ENCODE measurements around the gene RFNG.
A peak's percentile ranks its signal among the peaks of the same experiment; 100 is the strongest.
"Not testable (repeated sequence)": the region's sequence is repeated elsewhere in the genome, so short reads cannot be mapped to it uniquely, and the experiment has no call there.

Gene RFNG

GRCh38 chr17:82042649-82043048 is 9.0 kb downstream of the RFNG start:
- no peak for DNase-seq (ENCODE audit: low spot score)
- TF ChIP-seq, protein P1, sequence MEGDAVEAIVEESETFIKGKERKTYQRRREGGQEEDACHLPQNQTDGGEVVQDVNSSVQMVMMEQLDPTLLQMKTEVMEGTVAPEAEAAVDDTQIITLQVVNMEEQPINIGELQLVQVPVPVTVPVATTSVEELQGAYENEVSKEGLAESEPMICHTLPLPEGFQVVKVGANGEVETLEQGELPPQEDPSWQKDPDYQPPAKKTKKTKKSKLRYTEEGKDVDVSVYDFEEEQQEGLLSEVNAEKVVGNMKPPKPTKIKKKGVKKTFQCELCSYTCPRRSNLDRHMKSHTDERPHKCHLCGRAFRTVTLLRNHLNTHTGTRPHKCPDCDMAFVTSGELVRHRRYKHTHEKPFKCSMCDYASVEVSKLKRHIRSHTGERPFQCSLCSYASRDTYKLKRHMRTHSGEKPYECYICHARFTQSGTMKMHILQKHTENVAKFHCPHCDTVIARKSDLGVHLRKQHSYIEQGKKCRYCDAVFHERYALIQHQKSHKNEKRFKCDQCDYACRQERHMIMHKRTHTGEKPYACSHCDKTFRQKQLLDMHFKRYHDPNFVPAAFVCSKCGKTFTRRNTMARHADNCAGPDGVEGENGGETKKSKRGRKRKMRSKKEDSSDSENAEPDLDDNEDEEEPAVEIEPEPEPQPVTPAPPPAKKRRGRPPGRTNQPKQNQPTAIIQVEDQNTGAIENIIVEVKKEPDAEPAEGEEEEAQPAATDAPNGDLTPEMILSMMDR (IDR thresholded peaks at IDR 0.05; ENCODE audit: borderline replicate concordance, control extremely low read depth, extremely low read depth, insufficient read depth, missing control alignments): no peak
- in situ Hi-C loops (cut with MboI; ENCODE audit: low sequenced_read_pairs, unreplicated experiment): no loop called here

- no peak for DNase-seq (ENCODE audit: low spot score)
- in situ Hi-C loops (cut with MboI; ENCODE audit: low sequenced_read_pairs, unreplicated experiment): no loop called here
- TF ChIP-seq, protein P1 (IDR thresholded peaks at IDR 0.05; ENCODE audit: borderline replicate concordance, control extremely low read depth, extremely low read depth, insufficient read depth, missing control alignments): no peak
These were observed 10.3 kb downstream of the RFNG start for GRCh38 chr17:82041144-82041814.

GRCh38 chr17:82039695-82040299 is 11.8 kb downstream of the RFNG start:
- no peak for DNase-seq (ENCODE audit: low spot score)
- in situ Hi-C loops (cut with MboI; ENCODE audit: low sequenced_read_pairs, unreplicated experiment): no loop called here

GRCh38 chr17:82038796-82039409 is 12.7 kb downstream of the RFNG start:
- DNase-seq (ENCODE audit: low spot score); in situ Hi-C loops (cut with MboI; ENCODE audit: low sequenced_read_pairs, unreplicated experiment): not testable (repeated sequence)

More at GRCh38 chr17:82039695-82040299, 11.8 kb downstream of the RFNG start:
- TF ChIP-seq, protein P1 (IDR thresholded peaks at IDR 0.05; ENCODE audit: borderline replicate concordance, control extremely low read depth, extremely low read depth, insufficient read depth, missing control alignments): no peak

- TF ChIP-seq, protein P1 (IDR thresholded peaks at IDR 0.05; ENCODE audit: borderline replicate concordance, control extremely low read depth, extremely low read depth, insufficient read depth, missing control alignments): no peak
- in situ Hi-C loops (cut with MboI; ENCODE audit: low sequenced_read_pairs, unreplicated experiment): no loop called here
- DNase-seq (ENCODE audit: low spot score): no peak
These were observed 13.8 kb downstream of the RFNG start for GRCh38 chr17:82037889-82038195.

- in situ Hi-C loops (cut with MboI; ENCODE audit: low sequenced_read_pairs, unreplicated experiment): no loop called here
- DNase-seq (ENCODE audit: low spot score): peak; percentile 98
These were observed 14.3 kb downstream of the RFNG start, which contains the start of gene DCXR for GRCh38 chr17:82037092-82037888. DCXR (minus strand) TSS chr17:82037697; CDS start chr17:82037682, 15 bp downstream.

More at GRCh38 chr17:82037092-82037888, 14.3 kb downstream of the RFNG start, which contains the start of gene DCXR:
- TF ChIP-seq, protein P1 (IDR thresholded peaks at IDR 0.05; ENCODE audit: borderline replicate concordance, control extremely low read depth, extremely low read depth, insufficient read depth, missing control alignments): peak; percentile 95
